Activated T-cell treated with anti-CD3 and anti-CD28 coated beads for 24 hours (primary cell): Measurements from ENCODE around the gene PLEKHO2.

ENCODE experiments used
- DNase-seq: peaks from one replicate; pipeline ENCODE4 v3.0.0-alpha.2; 2020; ENCODE audit warnings: low read depth

The PLEKHO2 gene

DNA sequence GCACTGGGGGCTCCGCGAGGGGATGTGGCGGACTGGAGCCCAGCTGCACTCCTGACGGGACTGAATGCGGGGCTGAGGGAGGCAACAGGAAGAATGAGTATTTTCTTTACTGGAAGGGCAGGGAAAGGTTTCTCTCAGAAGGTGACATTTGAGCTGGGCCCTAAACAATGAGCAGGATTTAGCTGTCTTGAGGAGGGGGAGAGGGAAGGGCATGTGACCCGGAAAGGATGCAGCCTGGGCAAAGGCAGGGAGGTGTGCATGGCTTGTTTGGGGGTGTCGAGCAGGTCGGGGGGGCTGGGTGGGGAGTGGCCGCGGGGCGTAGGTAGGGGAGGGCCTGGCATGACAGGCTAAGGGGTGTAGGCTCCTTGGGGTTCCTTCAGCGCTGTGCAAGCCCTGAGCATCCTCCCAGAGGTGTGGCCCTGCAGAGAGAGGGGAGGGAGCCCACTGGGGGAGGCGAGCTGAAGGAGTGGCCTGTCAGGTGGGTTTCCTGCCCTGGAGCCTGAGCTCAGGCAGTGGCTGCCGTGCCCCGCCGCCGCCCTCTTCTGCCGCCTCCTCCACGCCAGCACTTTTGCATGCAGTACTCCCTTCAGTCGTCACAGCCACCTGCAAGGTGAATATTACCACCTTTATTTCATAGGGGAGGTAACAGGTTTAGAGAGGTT lies 52.8 kb downstream of the PLEKHO2 start:
- peak; percentile 56 for DNase-seq

DNA sequence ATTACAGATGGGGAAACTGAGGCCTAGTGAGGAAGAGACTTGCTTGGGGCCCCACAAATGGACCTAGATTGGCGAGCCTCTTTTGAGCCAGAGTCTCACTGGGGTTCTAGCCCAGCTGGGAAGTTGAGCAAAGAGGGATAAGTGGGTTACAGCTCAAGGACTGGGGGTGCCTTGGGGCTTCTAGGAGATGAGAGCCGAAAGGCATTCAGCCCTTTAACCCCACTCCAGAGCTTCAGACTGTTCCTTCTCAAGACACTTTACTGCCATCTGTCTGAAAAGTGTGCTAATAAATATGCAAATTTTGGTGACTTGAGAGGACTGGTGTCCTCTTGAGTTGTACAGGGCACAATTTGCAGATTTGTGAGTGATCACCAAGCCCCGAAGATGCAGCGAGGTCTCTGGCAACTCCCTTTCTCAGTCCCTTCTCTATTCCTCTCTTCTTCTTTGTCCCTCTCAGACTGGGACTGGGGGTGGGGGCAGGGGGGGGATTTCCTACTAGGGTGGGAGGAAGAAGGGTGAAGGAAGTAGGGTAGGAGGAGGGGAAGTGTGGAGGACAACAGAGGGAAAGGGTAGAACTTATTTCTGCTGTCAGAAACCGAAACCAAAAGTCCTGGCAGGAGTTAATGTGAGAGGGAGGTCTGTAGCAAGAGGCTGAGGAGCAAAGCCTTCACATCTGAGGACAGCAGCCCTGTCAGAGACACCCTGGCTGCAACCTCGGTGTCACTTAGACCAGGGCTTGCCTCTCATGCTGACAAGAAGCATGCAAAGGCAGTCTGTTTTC lies 53.8 kb downstream of the PLEKHO2 start:
- DNase-seq = no peak

- DNase-seq = no peak
These were observed 54.8 kb downstream of the PLEKHO2 start for GRCh38 chr15:64896371-64897069.

DNA sequence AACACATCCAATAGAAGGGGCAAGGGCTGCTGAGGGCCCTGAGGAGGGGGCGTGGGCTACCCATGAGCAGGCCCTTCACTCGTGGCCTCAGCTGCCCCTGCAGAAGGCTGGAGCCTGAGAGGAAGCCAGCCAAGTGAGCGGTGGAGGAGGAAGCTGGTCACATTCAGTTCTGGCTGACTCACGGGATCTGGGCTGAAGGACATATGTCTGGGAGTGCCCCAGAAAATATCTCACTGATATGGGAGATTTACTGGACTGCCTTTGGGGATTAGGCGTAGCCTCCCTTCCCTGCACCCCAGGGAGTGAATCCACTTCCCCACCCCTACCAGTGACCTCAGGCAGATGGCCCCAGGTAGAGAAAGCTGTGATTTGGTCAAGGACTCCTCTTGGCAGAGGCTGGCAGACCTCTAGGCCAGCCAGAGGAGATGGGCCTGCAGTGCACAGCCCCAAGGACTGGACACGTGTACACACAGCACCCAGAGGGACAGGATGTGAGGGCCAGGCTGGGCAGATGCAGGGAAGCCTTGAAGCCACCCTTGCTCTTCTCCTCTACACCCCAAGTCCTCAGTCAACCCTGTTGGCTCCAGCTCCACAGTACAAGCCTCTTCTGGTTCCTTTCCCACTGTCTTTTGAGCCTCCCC lies 55.8 kb downstream of the PLEKHO2 start:
- no peak for DNase-seq

- no peak for DNase-seq
These were observed 56.7 kb downstream of the PLEKHO2 start for GRCh38 chr15:64898406-64898805.

- no peak for DNase-seq
These were observed 59.4 kb downstream of the PLEKHO2 start for GRCh38 chr15:64901141-64901540.

DNA sequence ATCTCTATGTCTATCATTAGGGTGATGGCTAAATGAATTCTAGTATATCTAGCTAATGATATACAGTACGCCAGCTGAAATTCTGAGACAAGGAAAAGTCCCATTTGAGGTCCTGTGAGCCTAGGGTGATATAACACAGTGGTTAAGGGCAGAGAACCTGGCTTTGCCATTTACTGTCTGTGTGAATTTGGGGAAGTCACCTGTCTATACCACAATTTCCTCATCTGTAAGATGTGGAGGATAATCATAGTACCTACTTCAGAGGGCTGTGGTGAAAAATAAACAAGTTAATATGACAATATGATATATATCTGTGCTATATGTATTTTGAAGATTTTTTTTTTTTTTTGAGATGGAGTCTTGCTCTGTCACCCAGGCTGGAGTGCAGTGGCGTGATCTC lies 60.2 kb downstream of the PLEKHO2 start:
- DNase-seq = no peak

- DNase-seq = no peak
These were observed 61.1 kb downstream of the PLEKHO2 start for GRCh38 chr15:64902863-64903262.

DNA sequence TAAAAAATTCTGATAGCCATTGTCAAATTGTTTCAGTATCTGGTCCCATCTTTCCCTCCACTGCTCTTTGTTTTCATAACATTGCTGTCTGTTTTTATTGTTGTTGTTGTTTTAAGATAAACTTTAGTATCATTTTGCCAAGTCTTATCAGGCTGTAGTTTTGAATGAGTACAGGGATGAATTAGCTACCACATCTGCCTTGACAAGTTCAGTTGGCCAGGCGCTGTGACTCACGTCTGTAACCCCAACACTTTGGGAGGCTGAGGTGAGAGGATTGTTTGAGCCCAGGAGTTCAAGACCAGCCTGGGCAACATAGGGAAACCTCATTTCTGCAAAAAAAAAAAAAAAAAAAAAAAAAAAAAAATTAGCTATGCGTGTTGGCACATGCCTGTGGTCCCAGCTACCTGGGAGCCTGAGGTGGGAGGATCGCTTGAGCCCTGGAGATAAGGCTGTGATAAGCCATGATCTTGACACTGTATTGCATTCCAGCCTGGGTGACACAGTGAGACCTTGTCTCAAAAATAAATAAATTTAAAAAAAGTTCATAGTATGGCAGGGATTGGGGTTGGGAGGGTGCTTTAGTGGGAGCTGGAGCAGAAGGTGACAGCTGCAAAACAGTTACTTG lies 61.7 kb downstream of the PLEKHO2 start:
- no peak for DNase-seq

DNA sequence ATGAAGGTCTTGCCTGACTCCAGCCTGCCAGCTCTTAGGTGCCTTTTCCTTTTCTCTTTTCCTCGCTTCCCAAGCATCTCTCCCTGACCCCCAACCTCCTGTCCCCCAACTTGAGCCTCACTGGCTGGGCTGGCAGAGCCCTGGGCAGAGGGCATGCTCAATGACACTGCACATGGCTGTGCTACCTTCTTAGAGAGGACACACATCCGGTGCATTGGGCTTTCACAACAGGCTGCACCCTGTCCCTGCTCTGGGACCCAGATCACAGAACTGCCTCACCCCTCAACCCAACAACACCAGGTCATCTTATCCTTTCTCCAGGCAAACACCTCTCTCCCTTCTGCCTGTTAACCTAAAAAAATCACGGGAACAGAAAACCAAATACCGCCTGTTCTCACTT lies 62.5 kb downstream of the PLEKHO2 start:
- DNase-seq = no peak

- peak; percentile 74 for DNase-seq
These were observed 63.6 kb downstream of the PLEKHO2 start for GRCh38 chr15:64905119-64905831.

DNA sequence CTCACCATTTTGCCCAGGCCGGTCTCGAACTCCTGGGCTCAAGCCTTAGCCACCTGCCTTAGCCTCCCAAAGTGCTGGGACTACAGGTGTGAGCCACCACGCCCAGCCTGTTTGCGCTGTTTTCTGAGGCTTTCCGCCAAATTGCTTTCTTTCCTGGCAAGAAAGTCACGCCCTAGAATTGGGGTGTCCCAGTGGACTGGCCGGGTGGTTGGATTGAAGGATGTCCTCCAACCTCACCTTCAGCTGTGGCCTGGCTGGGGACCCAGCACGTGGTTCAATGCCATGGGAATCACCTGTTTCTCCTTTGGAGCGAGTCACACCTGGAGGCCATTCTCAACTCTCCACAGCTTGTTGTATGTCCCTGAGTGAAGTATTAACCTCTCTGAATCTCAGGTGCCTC lies 64.2 kb downstream of the PLEKHO2 start:
- no peak for DNase-seq

- DNase-seq = no peak
These were observed 64.7 kb downstream of the PLEKHO2 start for GRCh38 chr15:64906402-64906801.

DNA sequence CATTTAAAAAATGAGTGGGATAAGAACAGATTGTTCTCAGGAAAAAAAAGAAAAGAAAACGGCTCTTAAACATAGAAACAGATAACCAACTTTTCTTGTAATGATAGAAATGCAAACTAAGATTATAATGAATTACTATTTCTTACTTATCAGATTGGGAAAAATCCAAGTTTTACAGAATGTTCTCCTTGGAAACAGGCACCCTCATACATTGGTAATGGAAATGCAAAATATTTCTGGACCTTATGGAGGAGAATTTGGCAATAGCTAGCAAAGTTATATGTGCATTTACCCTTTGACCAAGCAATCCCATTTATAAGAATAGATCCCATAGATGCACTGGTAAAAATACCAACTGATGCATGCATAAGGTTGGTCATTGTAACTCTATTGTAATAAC lies 66.3 kb downstream of the PLEKHO2 start:
- DNase-seq = no peak

DNA sequence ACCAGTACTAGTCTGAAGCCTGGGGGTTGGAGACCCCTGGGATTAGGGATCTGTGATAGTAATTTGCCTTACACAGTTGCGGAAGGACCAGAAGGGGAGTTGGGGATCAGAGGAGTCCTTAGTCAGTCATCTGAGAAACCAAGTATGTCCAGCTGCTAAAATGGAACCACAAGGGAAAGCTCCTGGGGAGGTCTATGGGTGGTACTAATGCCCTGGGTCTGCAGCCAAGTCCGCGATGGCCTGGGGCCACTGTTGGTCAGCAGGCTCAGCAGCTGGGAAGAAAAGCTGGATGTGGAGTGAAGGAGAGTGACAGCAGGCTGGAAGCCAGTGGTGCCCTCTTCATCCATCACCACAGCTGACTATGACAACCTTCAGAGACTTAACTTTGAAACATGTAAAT lies 67.8 kb downstream of the PLEKHO2 start:
- DNase-seq = no peak

GRCh38 chr15:64911311-64912186 lies 69.8 kb downstream of the PLEKHO2 start, which contains the start of gene ANKDD1A:
Gene ANKDD1A, plus strand, starts transcription at chr15:64911902. Its CDS starts 29 bp downstream, at chr15:64911931.
- no peak for DNase-seq

DNA sequence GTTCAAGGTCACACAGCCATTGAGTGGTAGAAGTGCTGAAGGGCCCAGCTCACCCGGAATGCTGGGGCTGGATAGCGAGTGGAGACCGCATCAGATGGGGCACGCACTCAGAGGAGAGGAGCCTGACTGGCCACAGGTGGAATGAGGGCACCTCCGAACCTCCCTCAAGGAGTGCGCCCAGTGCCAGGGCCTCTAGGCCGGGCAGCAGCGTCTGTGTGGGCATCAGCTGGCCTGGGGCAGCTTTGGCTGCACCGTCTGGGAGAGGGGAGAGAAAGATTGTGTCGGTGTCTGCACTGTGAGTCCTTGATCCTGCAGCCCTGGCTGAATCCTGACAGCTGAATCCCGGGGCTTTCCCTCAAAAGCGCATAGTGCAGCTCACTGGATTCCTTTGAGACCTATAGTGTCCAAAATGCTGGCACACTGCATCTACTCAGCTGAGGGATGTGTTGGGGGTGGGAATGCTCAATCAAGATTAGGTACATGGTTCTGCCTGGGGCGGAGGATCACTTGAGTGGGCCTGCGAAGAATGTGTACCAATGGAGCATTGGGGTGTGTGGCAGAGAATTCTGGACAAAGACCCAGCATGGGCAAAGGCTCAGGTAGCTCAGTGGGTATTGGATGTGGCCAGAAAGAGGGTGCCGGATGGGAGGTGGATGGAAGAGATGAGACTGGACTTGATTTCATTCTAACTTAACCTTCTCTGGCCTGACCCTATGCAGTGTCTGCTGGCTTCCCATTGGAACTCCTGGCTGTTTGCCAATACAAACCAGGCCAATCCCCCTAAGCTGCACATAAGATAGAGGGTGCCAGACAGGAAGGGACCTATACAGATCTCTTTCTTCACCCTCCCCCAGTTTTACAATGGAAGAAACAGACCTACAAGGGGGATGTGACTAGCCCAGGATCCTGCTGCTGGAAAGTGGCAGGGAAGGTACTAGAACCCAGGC lies 70.9 kb downstream of the PLEKHO2 start:
- DNase-seq = no peak

GRCh38 chr15:64915518-64916227 lies 74.0 kb downstream of the PLEKHO2 start:
- DNase-seq = no peak

GRCh38 chr15:64916365-64916764 lies 74.7 kb downstream of the PLEKHO2 start:
- DNase-seq = no peak
